ENCODE results near the gene TEX36.
A peak's percentile ranks its signal among the peaks of the same experiment; 100 is the strongest.

TEX36 gene

GRCh38 chr10:125692196-125692595 lies 9.2 kb upstream of the TEX36 start:
- DNase-seq (ENCODE audit: low read depth): peak; percentile 57

GRCh38 chr10:125691160-125691981 lies 8.4 kb upstream of the TEX36 start:
- H3K4me3 ChIP-seq (ENCODE audit: control insufficient read depth, low read depth, low read length): no peak overlapping the region
- TF ChIP-seq CTCF (IDR thresholded peaks at IDR 0.05; ENCODE audit: control insufficient read depth, insufficient read depth, low read depth, low read length, missing control alignments): no peak
- peak; percentile 78 for DNase-seq (ENCODE audit: low read depth)

More at GRCh38 chr10:125692196-125692595, 9.2 kb upstream of the TEX36 start:
- H3K4me3 ChIP-seq (ENCODE audit: control insufficient read depth, low read depth, low read length): no peak overlapping the region
- no peak for TF ChIP-seq CTCF (IDR thresholded peaks at IDR 0.05; ENCODE audit: control insufficient read depth, insufficient read depth, low read depth, low read length, missing control alignments)

GRCh38 chr10:125689955-125690569 lies 7.1 kb upstream of the TEX36 start:
- TF ChIP-seq CTCF (IDR thresholded peaks at IDR 0.05; ENCODE audit: control insufficient read depth, insufficient read depth, low read depth, low read length, missing control alignments): no peak
- H3K4me3 ChIP-seq (ENCODE audit: control insufficient read depth, low read depth, low read length): no peak overlapping the region
- no peak for DNase-seq (ENCODE audit: low read depth)

- H3K4me3 ChIP-seq (ENCODE audit: control insufficient read depth, low read depth, low read length): no peak overlapping the region
- no peak for DNase-seq (ENCODE audit: low read depth)
- TF ChIP-seq CTCF (IDR thresholded peaks at IDR 0.05; ENCODE audit: control insufficient read depth, insufficient read depth, low read depth, low read length, missing control alignments): no peak
Measured at GRCh38 chr10:125687507-125688185, 4.7 kb upstream of the TEX36 start.

GRCh38 chr10:125684581-125684980 lies 1.6 kb upstream of the TEX36 start:
- DNase-seq (ENCODE audit: low read depth): no peak
- H3K4me3 ChIP-seq (ENCODE audit: control insufficient read depth, low read depth, low read length): no peak overlapping the region
- TF ChIP-seq CTCF (IDR thresholded peaks at IDR 0.05; ENCODE audit: control insufficient read depth, insufficient read depth, low read depth, low read length, missing control alignments): no peak

GRCh38 chr10:125683821-125684220 lies 858 bp upstream of the TEX36 start:
- no peak for DNase-seq (ENCODE audit: low read depth)
- H3K4me3 ChIP-seq (ENCODE audit: control insufficient read depth, low read depth, low read length): no peak overlapping the region
- TF ChIP-seq CTCF (IDR thresholded peaks at IDR 0.05; ENCODE audit: control insufficient read depth, insufficient read depth, low read depth, low read length, missing control alignments): no peak
